ENCODE measurements around the gene GALNS. TPM values are rescaled to one million over a fixed set of nuclear protein-coding genes. Genes with fewer than 3 reads are reported as not detected.

GALNS gene
- total RNA-seq, 4 donors from 2014 or later: 45.7 to 101 (median 75.6) TPM

- no peak overlapping the region for H3K27ac ChIP-seq
- H3K27me3 ChIP-seq: no peaks in the 10 kb centered on the region
- no peak overlapping the region for H3K4me3 ChIP-seq
- 94% methylated on average over 19 of the region's 19 CpGs; no CpG with 5 or more reads in 1 of the 2 donors for WGBS, 2 donors (ENCODE audit: low coverage in 1 of 2)
- DNase-seq: no peak
- intact Hi-C loops (cut with DNase I; ENCODE audit: low total_unique reads): no loop called here
- TF ChIP-seq POLR2AphosphoS5 (IDR thresholded peaks at IDR 0.05) (no peak), POLR2A (IDR thresholded peaks at IDR 0.05) (no peak), CTCF (IDR thresholded peaks at IDR 0.05) (no peak), EP300 (IDR thresholded peaks at IDR 0.05; ENCODE audit: low read depth) (no peak)
- H3K9me3 ChIP-seq: no peaks in the 10 kb centered on the region
- peaks cover 10 to 20% (median 16%) of the 10 kb centered on the region in 4 donors for H3K4me1 ChIP-seq
- H3K36me3 ChIP-seq: no peaks in the 10 kb centered on the region
- in situ Hi-C loops (cut with MboI; ENCODE audit: low pct_ligation_motif_present in 1 of 4, low pct_unique_long_range_greater_than_20kb in 1 of 4, low sequenced_read_pairs in 3 of 4): no loop called here
These were observed 5.1 kb downstream of the GALNS start for GRCh38 chr16:88851616-88852015.

- TF ChIP-seq EP300 (IDR thresholded peaks at IDR 0.05; ENCODE audit: low read depth) (no peak), POLR2AphosphoS5 (IDR thresholded peaks at IDR 0.05) (no peak), CTCF (IDR thresholded peaks at IDR 0.05) (no peak), POLR2A (IDR thresholded peaks at IDR 0.05) (no peak)
- H3K36me3 ChIP-seq: no peaks in the 10 kb centered on the region
- in situ Hi-C loops (cut with MboI; ENCODE audit: low pct_ligation_motif_present in 1 of 4, low pct_unique_long_range_greater_than_20kb in 1 of 4, low sequenced_read_pairs in 3 of 4): no loop called here
- intact Hi-C loops (cut with DNase I; ENCODE audit: low total_unique reads): no loop called here
- H3K27ac ChIP-seq: no peak overlapping the region
- 70 to 90% methylated on average over 2 to 33 of the region's 33 CpGs for WGBS, 2 donors (ENCODE audit: low coverage in 1 of 2)
- peaks cover 5 to 13% (median 9%) of the 10 kb centered on the region in 4 donors for H3K4me1 ChIP-seq
- H3K9me3 ChIP-seq: no peaks in the 10 kb centered on the region
- no peak for DNase-seq
- H3K27me3 ChIP-seq: no peaks in the 10 kb centered on the region
- H3K4me3 ChIP-seq: no peak overlapping the region
These were observed 6.1 kb downstream of the GALNS start for GRCh38 chr16:88850531-88851199.

DNA sequence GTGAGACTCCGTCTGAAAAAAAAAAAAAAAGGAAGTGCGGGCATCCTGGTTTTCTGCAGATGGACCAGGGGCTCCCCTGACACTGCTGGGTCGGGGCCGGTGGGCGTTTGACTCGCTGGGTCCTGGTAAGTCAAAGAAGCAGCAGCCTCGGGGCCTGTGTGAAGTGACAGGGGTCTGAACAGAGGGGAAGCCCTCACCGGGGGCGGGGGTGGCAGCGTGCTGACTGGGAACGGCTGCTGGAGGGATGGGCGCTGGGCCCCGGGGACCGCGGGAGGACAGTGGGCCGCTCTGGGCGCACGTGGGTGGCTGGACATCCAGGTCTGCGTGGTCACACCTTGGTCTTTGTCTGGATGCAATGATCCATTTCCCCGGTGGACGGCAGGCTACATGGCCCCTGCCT, 8.2 kb downstream of the GALNS start:
- no peak for DNase-seq

GRCh38 chr16:88847654-88848053, 9.1 kb downstream of the GALNS start:
- Histone ChIP-seq H3K4me1 (no peaks in the 10 kb centered on the region), H3K36me3 (no peaks in the 10 kb centered on the region), H3K4me3 (no peak overlapping the region), H3K27me3 (no peaks in the 10 kb centered on the region), H3K9me3 (no peaks in the 10 kb centered on the region), H3K27ac (no peak overlapping the region)
- TF ChIP-seq POLR2AphosphoS5 (IDR thresholded peaks at IDR 0.05) (no peak), CTCF (IDR thresholded peaks at IDR 0.05) (no peak), EP300 (IDR thresholded peaks at IDR 0.05; ENCODE audit: low read depth) (no peak), POLR2A (IDR thresholded peaks at IDR 0.05) (no peak)
- in situ Hi-C loops (cut with MboI; ENCODE audit: low pct_ligation_motif_present in 1 of 4, low pct_unique_long_range_greater_than_20kb in 1 of 4, low sequenced_read_pairs in 3 of 4): no loop called here
- intact Hi-C loops (cut with DNase I; ENCODE audit: low total_unique reads): no loop called here
- no peak for DNase-seq
- 78 to 96% methylated on average over 3 to 18 of the region's 18 CpGs for WGBS, 2 donors (ENCODE audit: low coverage in 1 of 2)

More for the DNA sequence above, 8.2 kb downstream of the GALNS start:
- Histone ChIP-seq H3K36me3 (no peaks in the 10 kb centered on the region), H3K4me3 (no peak overlapping the region), H3K27me3 (no peaks in the 10 kb centered on the region), H3K4me1 (peaks cover 0 to 4% (median under 1%) of the 10 kb centered on the region in 4 donors), H3K27ac (no peak overlapping the region), H3K9me3 (no peaks in the 10 kb centered on the region)
- in situ Hi-C loops (cut with MboI; ENCODE audit: low pct_ligation_motif_present in 1 of 4, low pct_unique_long_range_greater_than_20kb in 1 of 4, low sequenced_read_pairs in 3 of 4): no loop called here
- TF ChIP-seq CTCF (IDR thresholded peaks at IDR 0.05) (no peak), POLR2A (IDR thresholded peaks at IDR 0.05) (no peak)
- intact Hi-C loops (cut with DNase I; ENCODE audit: low total_unique reads): no loop called here
- 89% methylated on average over 20 of the region's 21 CpGs; no CpG with 5 or more reads in 1 of the 2 donors for WGBS, 2 donors (ENCODE audit: low coverage in 1 of 2)
